H54 (cell line): ENCODE measurements around the gene PLEKHM3.
"Not testable (repeated sequence)": the region's sequence is repeated elsewhere in the genome, so short reads cannot be mapped to it uniquely, and the experiment has no call there.

ENCODE experiments used
- DNase-seq: peaks from one replicate; pipeline ENCODE4 v3.0.0; 2011; ENCODE audit warnings: low spot score, mixed read lengths; ENCODE audit not compliant: insufficient read length
- FAIRE-seq: peaks from 3 replicates; lab custom pipeline; 2011; peaks lifted over from hg19 to GRCh38; lab: Jason Lieb, UNC
- POLR2A ChIP-seq: IDR thresholded peaks from 2 replicates; pipeline ENCODE4 v1.6.1; 2011; ENCODE audit warnings: low read depth, mild to moderate bottlenecking, low read length

The PLEKHM3 gene

GRCh38 chr2:207921606-207922005 is 103.7 kb downstream of the PLEKHM3 start:
- DNase-seq (no peak), FAIRE-seq (no peak)
- TF ChIP-seq POLR2A, result no peak

GRCh38 chr2:207920721-207921120 is 104.6 kb downstream of the PLEKHM3 start:
- no peak for FAIRE-seq
- no peak for DNase-seq
- no peak for TF ChIP-seq POLR2A

- FAIRE-seq, result no peak
- no peak for TF ChIP-seq POLR2A
- DNase-seq, result no peak
Measured at GRCh38 chr2:207920321-207920720, 105.0 kb downstream of the PLEKHM3 start.

- TF ChIP-seq POLR2A, result no peak
- DNase-seq (no peak), FAIRE-seq (no peak)
Measured at GRCh38 chr2:207919164-207919919, 106.0 kb downstream of the PLEKHM3 start.

- FAIRE-seq (no peak), DNase-seq (no peak)
- TF ChIP-seq POLR2A, result no peak
Measured at GRCh38 chr2:207914716-207915115, 110.6 kb downstream of the PLEKHM3 start.

GRCh38 chr2:207913772-207914358 is 111.5 kb downstream of the PLEKHM3 start:
- TF ChIP-seq POLR2A, result no peak
- no peak for FAIRE-seq
- no peak for DNase-seq

- FAIRE-seq, result no peak
- TF ChIP-seq POLR2A, result no peak
- DNase-seq, result no peak
Measured at GRCh38 chr2:207911856-207912255, 113.5 kb downstream of the PLEKHM3 start.

- no peak for DNase-seq
- no peak for FAIRE-seq
- TF ChIP-seq POLR2A, result no peak
Measured at GRCh38 chr2:207911215-207911614, 114.1 kb downstream of the PLEKHM3 start.

- FAIRE-seq, DNase-seq: not testable (repeated sequence)
Measured at GRCh38 chr2:207906495-207906894, 118.8 kb downstream of the PLEKHM3 start.

- DNase-seq, result no peak
- TF ChIP-seq POLR2A, result no peak
- no peak for FAIRE-seq
Measured at GRCh38 chr2:207905546-207905945, 119.8 kb downstream of the PLEKHM3 start.

GRCh38 chr2:207903236-207903635 is 122.1 kb downstream of the PLEKHM3 start:
- DNase-seq (no peak), FAIRE-seq (no peak)
- no peak for TF ChIP-seq POLR2A

GRCh38 chr2:207902821-207903220 is 122.5 kb downstream of the PLEKHM3 start:
- no peak for FAIRE-seq
- DNase-seq, result no peak
- TF ChIP-seq POLR2A, result no peak

GRCh38 chr2:207901829-207902228 is 123.5 kb downstream of the PLEKHM3 start:
- DNase-seq, result no peak
- no peak for TF ChIP-seq POLR2A
- no peak for FAIRE-seq

- TF ChIP-seq POLR2A, result no peak
- DNase-seq, result no peak
- no peak for FAIRE-seq
Measured at GRCh38 chr2:207901401-207901800, 123.9 kb downstream of the PLEKHM3 start.

GRCh38 chr2:207898354-207898695 is 127.0 kb downstream of the PLEKHM3 start:
- FAIRE-seq (no peak), DNase-seq (no peak)
- no peak for TF ChIP-seq POLR2A
